NCI-H2029 treated with DMSO at 0.1 percent for 48 hours (cell line): Measurements from ENCODE around the gene CCNG1.
"Not testable (repeated sequence)": the region's sequence is repeated elsewhere in the genome, so short reads cannot be mapped to it uniquely, and the experiment has no call there.

Experiments used
- DNase-seq: peaks from one replicate; lab custom pipeline; 2025; lab: John Stamatoyannopoulos, UW

The CCNG1 gene, protein sequence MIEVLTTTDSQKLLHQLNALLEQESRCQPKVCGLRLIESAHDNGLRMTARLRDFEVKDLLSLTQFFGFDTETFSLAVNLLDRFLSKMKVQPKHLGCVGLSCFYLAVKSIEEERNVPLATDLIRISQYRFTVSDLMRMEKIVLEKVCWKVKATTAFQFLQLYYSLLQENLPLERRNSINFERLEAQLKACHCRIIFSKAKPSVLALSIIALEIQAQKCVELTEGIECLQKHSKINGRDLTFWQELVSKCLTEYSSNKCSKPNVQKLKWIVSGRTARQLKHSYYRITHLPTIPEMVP

DNA sequence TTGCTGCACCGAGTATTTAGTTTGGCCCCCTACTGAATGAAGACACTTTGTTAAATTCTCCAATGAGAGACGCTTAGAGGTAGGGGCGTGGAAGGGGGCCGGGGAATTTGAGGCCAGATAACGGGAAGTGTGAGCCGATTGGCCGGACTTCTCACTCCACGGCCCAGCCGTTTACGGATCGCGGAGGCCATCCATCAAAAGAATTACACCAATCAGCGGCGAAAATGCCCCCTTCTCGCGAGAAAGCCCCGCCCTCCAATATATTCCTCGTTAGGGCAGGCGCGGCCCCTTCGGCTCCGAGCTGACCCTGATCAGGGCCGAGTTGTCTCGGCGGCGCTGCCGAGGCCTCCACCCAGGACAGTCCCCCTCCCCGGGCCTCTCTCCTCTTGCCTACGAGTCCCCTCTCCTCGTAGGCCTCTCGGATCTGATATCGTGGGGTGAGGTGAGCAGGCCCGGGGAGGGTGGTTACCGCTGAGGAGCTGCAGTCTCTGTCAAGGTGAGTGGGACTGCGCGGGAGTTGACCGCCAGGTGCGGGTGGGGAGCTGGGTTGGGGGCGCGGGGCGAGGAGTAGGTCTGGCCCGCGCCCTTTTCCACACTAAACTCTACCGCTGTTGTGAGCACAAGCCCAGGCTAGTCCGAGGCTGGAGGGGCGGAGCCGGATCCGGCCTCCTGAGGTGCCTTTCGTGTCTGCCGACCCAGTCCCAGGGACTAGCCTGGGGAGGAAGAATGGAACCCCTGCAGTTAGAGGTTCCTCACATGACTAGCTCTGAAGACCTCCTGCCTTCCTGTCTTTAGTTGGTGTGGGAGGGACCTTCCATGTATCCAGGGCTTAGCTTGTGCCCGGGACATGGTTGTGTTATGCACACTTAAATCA lies at the start of gene CCNG1:
Gene CCNG1 (plus strand): TSS at position 287 of the 874 bp plus-strand sequence. CDS start 1,662 bp downstream, outside the sequence.
- DNase-seq, result peak; percentile 90

DNA sequence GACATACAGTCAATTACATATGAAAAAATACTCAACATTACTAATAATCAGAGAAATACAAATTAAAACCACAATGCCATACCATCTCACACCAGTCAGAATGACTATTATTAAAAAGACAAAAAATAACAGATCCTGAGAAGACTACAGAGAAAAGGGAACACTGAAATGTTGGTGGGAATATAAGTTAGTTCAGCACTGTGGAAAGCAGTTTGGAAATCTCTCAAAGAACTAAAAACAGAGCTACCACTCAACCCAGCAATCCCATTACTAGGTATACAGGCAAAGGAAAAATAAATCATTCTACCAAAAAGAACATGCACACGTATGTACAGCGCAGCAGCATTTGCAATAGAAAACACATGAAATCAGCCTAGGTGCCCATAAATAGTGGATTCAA lies 41.6 kb upstream of the CCNG1 start:
- DNase-seq, result no peak

DNA sequence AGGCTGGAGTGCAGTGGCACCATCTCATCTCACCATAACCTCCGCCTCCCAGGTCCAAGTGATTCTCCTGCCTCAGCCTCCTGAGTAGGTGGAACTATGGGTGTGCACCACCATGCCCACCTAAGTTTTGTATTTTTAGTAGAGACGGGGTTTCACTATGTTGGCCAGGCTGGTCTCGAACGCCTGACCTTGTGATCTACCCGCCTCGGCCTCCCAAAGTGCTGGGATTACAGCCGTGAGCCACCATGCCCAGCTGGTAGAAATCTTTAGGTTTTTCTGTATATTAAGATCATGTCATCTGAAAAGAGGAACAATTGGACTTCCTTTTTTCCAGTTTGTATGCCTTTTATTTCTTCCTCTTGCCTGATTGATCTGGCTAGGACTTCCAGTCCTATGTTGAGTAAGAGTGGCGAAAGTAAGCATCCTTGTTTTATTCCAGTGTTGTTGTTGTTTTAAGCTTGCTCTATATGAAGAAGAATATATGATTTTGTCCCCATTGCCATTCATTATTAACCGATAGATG lies 40.5 kb upstream of the CCNG1 start:
- not testable (repeated sequence) for DNase-seq

DNA sequence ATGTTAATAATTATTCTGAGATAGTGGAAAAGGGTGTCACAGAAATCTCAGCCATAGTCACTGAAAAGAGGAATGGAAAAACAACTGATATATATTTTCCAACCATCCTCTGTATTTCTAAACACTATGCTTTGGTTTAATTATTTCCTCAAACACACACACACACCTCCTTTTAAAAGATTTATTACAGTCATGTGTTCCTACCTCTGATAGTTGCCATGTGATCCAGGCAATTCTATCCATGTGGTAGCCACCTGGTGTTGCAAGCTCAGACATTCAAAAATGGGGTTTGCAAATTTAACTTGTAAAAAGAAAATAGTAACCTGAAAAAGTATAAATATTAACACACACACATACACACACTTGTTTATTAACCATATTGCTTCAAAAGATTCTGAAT lies 40.0 kb upstream of the CCNG1 start:
- no peak for DNase-seq

DNA sequence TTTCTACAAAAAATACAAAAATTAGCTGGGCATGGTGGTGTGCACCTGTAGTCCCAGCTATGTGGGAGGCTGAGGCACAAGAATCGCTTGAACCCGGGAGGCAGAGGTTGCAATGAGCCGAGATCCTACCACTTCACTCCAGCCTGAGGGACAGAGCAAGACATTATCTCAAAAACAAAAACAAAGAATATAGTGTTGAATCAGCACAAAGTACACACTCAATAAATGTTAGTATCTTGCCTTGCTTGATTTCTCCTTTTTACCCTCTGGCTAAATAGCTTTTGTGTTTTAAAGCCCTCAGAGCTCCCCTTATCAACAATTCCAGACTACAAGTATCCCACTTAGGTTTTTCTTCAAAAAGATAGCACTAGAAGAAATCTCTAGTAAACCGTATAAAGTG lies 37.5 kb upstream of the CCNG1 start:
- DNase-seq, result no peak

DNA sequence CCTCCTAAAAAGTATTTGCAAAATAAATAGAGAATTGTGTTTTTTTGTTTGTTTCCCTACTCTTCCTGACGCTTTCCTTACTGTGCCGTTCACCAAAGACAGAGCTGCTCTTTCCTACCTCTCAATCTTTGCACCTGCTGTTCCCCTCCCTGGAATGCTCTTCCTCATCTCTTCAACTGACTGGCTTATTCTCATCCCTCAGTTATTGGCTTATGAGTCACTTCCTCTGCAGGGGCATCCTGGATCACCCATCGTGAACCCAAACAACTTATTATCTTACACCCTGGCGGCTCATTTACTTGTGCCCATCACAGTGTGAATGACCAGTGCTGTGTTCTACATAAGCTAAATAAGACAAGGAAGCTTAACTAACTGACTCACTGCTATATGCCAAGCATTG lies 36.1 kb upstream of the CCNG1 start:
- DNase-seq, result no peak

DNA sequence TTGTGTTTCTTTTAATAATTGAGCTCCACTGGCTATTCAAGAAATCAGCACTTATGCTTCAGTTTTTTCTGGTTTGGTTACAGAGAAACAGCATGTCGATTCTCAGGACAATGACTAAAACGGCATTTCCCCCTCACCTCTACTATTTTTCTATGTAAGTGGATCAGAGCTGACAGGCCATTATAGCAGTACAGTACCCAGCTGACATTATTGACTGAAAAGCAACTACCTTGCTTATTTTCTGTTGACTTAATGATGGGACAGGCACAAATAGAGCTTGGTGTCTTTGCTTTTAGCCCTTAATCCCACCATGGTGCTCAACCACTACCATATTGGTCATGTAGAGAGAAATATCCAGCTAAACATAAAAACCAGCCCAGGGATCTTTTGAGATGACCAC lies 35.4 kb upstream of the CCNG1 start:
- no peak for DNase-seq

DNA sequence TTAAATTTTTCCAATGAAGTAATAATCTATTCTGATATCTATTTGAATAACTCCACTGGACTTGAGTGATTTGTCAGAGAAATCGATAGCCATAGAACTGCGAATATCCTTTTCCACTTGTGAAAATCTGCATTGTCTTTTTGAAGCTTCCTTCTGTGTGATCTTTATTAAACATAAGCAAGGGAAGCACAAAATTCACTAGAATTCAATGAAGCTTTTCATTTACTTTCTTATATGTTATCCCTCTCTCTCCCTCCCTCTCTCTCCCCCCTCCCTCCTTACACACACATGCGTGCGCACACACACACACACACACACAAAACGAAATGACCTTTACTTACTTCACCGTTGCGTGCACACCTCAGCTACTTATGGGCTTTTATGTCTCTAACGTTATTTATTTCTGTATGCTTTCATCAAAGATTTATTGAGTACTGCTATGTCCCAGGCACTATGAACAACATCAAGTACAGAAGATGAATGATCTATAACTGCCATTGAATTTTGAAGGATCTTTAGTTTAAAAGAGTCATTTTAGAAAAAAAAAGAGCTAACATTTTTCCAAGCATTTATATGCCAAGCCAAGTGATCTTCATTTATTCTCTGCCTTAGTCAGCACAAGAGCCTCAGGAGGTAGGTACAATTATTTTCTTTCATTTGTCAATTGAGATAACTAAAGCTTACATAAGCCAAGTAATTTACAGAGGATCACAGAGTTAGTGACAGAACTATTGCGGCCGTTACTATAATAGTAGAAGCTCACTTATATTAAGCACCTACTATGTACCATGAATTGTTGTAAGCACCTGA lies 32.8 kb upstream of the CCNG1 start:
- DNase-seq, result no peak

DNA sequence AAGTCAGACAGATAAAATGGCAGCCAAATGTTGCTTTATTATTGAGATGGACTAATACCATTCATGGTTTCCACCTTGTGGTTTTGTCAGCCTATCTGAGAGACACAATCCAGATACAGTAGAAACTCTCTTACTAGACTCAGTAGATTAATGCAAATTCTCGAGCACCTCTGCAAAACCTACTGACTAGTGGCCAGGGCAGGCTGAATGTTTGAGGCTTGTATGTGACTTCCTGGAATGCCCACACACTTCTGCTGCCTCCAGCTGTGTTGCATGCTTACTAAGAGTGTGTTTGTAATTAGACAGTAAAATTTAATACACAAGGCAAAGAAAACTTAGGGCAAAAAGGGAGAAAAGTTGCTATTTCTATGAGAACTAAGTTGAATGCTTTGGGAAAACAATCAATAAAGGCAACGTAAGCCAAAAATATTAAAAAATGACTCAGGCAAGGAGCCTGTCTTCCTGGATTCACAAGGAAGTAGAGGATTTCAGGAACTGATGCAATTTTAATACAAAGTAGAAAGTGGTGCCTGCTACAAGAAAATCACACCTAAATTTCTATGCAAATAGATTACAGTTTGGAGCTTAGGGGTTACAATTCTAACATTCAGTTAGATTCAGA lies 30.2 kb upstream of the CCNG1 start:
- DNase-seq, result no peak

DNA sequence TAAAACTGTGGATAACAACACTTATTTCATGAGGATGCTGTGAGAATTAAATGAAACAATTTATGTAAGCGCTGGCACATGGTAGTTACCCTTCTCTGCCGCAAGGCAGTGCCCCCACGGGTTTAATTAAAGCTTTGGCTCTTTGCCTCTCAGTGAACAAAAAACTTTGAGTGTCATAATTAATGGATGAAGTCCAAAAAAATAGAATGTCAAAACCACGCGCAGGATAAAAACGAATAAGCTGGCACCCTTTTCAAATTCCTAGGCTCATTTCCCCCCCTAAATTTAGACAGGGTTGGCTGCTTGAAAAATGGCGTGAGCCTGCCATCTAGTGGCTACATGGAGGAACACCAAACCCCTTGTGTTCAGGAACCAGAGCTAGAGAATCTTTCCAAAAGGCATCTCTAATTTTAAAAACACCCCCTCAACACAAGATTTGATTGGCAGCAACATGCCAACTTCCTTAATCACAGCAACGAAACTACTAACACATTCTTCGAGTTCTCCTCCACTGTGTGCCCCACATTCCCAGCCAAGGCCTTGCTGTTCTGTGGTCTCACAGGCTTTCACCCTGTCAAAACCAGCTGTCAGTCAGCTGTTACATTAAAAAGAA lies 29.0 kb upstream of the CCNG1 start:
- DNase-seq, result peak; percentile 16

DNA sequence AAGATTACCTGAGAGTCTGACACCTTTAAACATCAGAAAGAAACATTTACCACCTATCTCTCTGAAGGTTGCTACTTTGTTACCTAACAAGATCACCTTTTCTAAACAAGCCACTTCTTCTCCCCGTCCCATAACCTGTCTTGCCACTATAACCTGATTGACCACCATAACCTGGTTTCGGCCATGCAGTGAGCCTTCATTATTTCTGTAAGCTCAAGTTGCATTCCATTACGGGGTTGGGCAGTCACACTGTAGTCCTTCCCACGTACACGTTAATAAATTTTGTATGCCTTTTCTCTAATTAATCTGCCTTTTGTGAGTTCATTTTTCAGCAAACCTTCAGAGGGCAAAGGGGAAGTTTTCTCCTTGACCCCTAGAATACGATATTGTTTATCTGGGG lies 28.0 kb upstream of the CCNG1 start:
- no peak for DNase-seq

DNA sequence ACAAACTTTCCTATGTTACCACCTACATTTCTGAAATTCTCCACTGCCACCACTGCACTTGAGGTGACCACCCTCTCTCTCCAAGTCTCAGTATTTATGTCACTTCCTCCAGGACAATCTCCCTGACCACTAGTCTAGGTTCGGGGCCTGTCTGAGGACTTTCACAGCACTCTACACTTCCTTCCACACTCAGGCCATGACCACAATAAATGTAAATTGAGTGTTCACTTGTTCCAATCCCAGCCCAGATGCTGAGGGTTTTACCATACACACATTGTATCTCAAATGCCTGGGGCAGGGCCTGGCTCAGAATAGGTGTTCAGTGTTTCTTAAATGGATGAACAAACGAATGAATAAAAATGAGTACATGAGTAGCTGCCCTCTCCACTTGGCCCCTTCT lies 26.9 kb upstream of the CCNG1 start:
- no peak for DNase-seq

DNA sequence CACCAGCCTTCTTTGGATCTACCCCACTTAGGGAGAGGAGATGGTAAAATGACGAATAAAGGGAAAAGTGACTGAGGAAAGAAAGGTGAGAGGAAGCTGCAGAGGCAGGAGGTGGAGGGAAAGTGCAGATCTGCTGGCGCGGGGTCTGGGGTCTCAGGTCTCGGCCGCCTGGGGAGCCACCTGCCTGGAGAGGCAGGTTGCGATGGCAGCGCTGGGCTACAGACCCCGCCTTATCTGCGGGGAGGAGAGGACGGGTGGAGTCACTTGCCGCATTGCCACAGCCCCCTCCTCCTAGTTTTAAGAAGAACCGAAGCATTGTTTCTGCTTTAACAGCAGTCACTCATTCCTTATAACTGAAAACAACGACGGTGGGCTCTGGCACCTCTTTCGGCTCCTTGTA lies 21.7 kb upstream of the CCNG1 start:
- not testable (repeated sequence) for DNase-seq

DNA sequence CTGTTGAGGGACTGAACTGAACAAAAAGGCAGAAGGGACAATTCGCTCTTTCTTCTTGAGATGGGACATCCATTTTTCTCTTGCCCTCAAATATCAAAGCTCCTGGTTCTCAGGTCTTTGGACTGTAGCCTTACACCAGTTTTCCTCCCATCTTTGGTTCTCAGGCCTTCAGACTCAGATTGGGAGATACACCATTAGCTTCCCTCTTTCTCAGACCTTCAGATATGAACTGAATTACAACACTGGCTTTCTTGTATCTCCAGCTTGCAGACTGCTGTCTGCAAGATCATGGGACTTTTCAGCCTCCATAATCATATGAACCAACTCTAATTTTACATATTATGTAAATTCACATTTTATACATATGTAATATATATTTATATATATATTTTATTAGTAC lies 12.6 kb upstream of the CCNG1 start:
- DNase-seq, result no peak

DNA sequence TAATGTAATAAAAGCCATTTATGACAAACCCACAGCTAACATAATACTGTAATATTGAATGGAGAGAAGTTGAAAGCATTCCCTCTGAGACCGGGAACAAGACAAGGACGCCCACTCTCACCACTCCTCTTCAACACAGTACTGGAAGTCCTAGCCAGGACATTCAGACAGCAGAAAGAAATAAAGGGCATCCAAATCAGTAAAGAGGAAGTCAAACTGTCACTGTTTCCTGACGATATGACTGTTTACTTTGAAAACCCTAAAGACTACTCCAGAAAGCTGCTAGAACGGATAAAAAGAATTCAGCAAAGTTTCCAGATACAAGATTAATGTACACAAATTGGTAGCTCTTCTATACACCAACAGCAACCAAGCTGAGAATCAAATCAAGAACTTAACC lies 11.3 kb upstream of the CCNG1 start:
- not testable (repeated sequence) for DNase-seq

DNA sequence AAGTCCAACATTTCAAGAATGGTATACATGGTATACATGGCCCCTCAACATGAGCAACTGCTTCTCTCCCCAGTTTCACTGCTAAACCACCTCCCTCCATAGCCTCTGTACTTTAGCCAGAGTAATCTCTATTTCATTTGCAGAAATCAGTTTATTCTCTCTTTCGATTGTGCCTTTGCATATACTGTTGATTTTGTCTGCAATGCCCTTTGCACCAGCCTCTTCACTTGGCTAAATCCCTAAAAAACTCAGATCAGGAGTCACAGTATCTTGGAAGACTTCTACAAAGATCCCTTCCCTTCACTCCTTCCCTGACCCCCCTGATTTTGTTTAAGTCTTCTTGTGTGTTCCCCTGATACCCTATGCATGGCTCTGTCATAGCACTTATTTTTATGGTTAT lies 4.9 kb upstream of the CCNG1 start:
- no peak for DNase-seq

DNA sequence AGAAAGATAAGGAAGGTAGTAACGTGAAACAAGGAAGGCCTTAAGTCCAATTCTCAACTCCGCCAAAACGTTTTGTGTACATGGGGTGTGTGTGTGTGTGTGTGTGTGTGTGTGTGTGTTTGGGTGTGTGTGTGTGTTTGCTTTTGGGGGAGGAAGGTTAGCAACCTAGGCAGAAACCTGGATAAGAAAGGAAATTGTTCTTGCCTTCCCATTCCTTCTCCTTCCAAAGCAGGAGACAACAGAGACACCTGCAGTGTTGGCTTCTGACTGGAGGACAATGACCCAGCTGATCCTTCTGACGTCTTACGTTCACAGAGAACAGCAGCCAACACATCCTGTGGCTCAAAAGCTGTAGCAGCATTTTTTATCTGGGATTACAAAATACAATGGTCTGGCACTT lies 4.1 kb upstream of the CCNG1 start:
- no peak for DNase-seq

DNA sequence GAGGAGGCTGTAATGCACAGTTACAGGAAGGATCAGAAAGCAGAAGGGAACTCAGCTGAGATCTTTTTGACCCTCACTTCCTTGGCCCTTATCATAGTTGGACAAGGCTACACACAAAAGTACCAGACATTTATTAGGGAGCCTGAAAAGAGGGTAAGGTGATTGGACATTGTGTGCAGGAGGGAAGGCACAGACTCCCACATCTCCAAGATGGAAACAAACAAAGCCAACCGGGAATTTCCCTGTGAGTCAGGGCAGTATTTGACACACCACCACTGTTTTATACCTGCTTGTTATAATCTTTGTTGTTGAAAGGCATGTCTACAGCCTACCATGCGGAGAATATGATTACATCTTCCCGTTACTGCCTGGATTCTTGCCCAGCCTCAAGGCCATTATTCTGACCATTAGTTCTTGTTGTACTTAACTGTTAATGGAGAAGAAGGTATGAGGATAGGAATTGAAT lies 3.0 kb upstream of the CCNG1 start:
- DNase-seq, result no peak

DNA sequence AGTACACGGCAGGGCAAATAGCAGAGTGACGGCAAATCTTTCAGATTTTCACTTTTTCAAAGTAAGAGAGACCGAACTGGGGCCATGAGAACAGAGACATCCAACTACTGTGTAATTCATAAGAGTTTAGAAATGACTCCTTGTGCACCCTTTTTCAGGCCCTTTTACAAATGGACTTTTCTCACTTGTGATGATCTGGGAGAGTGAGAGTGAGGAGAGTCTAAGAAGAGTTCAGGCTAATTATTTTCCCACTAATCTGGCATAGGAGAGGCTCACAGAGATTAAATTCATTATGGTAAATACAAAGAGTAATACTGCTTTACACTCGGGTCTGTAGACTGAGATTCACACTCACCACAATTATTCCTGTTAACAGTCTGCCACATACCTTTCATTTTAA lies 880 bp upstream of the CCNG1 start:
- no peak for DNase-seq

DNA sequence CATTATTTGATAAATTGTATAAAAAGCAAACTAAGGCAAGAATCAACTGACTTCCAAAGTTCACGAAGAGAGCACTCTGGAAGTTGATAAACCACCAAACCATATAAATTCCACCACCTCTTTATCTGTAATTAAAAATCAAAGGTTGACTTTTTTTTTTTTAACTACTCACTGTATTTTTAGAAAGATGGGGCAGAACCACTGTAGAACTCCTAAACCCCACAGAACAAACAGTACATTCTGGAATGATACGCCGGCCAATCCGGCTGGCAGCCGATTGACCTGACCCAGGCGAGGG lies 435 bp upstream of the CCNG1 start:
- DNase-seq, result no peak

DNA sequence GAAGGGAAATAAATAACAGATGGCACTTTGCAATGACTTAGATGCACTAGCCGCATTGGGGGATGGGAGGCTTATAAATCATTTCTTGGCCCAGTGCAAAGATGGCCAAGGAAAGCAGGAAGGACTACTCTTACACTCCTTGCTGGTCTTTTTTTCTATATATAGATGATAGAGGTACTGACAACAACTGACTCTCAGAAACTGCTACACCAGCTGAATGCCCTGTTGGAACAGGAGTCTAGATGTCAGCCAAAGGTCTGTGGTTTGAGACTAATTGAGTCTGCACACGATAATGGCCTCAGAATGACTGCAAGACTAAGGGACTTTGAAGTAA lies 1.7 kb downstream of the CCNG1 start:
- DNase-seq, result no peak

DNA sequence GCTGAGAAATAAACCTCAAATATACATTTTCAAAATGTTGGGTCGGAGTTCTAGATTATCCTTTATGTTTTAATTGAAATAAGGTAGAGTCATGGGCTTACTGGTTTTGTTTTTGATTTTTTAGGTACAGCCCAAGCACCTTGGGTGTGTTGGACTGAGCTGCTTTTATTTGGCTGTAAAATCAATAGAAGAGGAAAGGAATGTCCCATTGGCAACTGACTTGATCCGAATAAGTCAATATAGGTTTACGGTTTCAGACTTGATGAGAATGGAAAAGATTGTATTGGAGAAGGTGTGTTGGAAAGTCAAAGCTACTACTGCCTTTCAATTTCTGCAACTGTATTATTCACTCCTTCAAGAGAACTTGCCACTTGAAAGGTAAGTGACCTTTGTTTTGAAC lies 3.6 kb downstream of the CCNG1 start:
- no peak for DNase-seq
